HepG2 (cell line): Measurements from ENCODE around the gene C6orf132. TPM values are rescaled to one million over a fixed set of nuclear protein-coding genes. Genes with fewer than 3 reads are reported as not detected.

ENCODE experiments used
- ATAC-seq: fragments of 200-7000 bp; cut with Tn5 transposase; 3 replicates; pipeline ENCODE4 v1.9.1; 2020; ENCODE audit warnings: mild to moderate bottlenecking, moderate library complexity
- BruUV-seq: library from RNA; stranded (reverse); fragments of 400-500 nt; replicated peaks from 2 replicates; lab custom pipeline; 2021; lab: Mats Ljungman, UMichigan
- CTCF ChIA-PET: fragments of 300-600 bp; formaldehyde crosslinking; extraction: SDS; loops from one replicate; lab custom pipeline; 2021; ENCODE audit warnings: low total read pairs, inconsistent platforms, low intra/inter-chr PET ratio; lab: Yijun Ruan, JAX
- POLR2A ChIA-PET: fragments of 350-600 bp; sonication (Branson Sonifier 250); formaldehyde crosslinking; loops from one replicate; lab custom pipeline; 2020; ENCODE audit warnings: antibody characterized with exemption, inconsistent platforms; lab: Yijun Ruan, JAX
- DNase-seq: peaks from one replicate; pipeline ENCODE4 v3.0.0-alpha.2; 2015; ENCODE audit warnings: low spot score
- FAIRE-seq: peaks from 3 replicates; lab custom pipeline; 2011; peaks lifted over from hg19 to GRCh38; lab: Jason Lieb, UNC
- H2AFZ ChIP-seq: one replicate; pipeline ENCODE4 v1.6.1; 2011; ENCODE audit warnings: low read length, inconsistent platforms
- H3K27ac ChIP-seq: fragments of 300-600 bp; 3 replicates; pipeline ENCODE4 v1.8.0; 2011; ENCODE audit warnings: mixed run types, mild to moderate bottlenecking, mixed read lengths, low read length, inconsistent platforms; ENCODE audit not compliant: insufficient read depth; ENCODE audit errors: extremely low read length
- H3K27me3 ChIP-seq, 2 experiments: fragments of 200-600 bp in 1 of 2; 2 replicates in 1 of 2; 3 replicates in 1 of 2; pipeline versions ENCODE4 v1.6.0 to v1.8.0; 2011; ENCODE audit warnings: low read length in 2 of 2, mild to moderate bottlenecking in 2 of 2, moderate library complexity in 2 of 2, inconsistent platforms in 1 of 2; ENCODE audit not compliant: insufficient read depth in 2 of 2, control insufficient read depth in 1 of 2
- H3K36me3 ChIP-seq, 2 experiments: fragments of 200-600 bp in 1 of 2; replicated peaks in 1 of 2; 2 replicates in 1 of 2; 3 replicates in 1 of 2; pipeline versions ENCODE4 v1.5.1 to v1.8.0; 2011; ENCODE audit warnings: low read length in 2 of 2, inconsistent platforms in 1 of 2; ENCODE audit not compliant: insufficient read depth in 2 of 2, control insufficient read depth in 1 of 2
- H3K4me1 ChIP-seq: 2 replicates; pipeline ENCODE4 v1.5.1; 2012; ENCODE audit warnings: low read length, inconsistent platforms; ENCODE audit not compliant: insufficient read depth
- H3K4me2 ChIP-seq: 2 replicates; pipeline ENCODE4 v1.6.0; 2011; ENCODE audit warnings: low read depth, low read length, inconsistent platforms
- H3K4me3 ChIP-seq, 3 experiments: fragments of 200-600 bp in 1 of 3; sonication (generic), shearing (Covaris generic) in 1 of 3; replicated peaks in 1 of 3; 2 replicates each; pipeline ENCODE4 v1.5.1; 2011 to 2016; ENCODE audit warnings: low read length in 3 of 3, inconsistent platforms in 2 of 3, low read depth in 2 of 3, mild to moderate bottlenecking in 2 of 3, control low read depth in 1 of 3, mixed read lengths in 1 of 3; ENCODE audit not compliant: insufficient read depth in 1 of 3
- H3K79me2 ChIP-seq: one replicate; pipeline ENCODE4 v1.6.1; 2011; ENCODE audit warnings: low read length, inconsistent platforms; ENCODE audit not compliant: insufficient read depth
- H3K9ac ChIP-seq: 2 replicates; pipeline ENCODE4 v1.6.0; 2011; ENCODE audit warnings: mild to moderate bottlenecking, low read depth, low read length, inconsistent platforms; ENCODE audit not compliant: insufficient read depth
- H3K9me3 ChIP-seq: 2 replicates; pipeline ENCODE4 v1.5.1; 2012; ENCODE audit warnings: mild to moderate bottlenecking, low read length
- H4K20me1 ChIP-seq: 2 replicates; pipeline ENCODE4 v1.6.0; 2011; ENCODE audit warnings: inconsistent platforms, mild to moderate bottlenecking, low read length, moderate library complexity; ENCODE audit not compliant: insufficient read depth
- ATAD3A ChIP-seq: sonication (generic); formaldehyde crosslinking; IDR thresholded peaks from 2 replicates; pipeline ENCODE4 v1.4.0; 2020; ENCODE audit warnings: missing genetic modification reagents
- ELF1 ChIP-seq: sonication (generic); formaldehyde crosslinking; IDR thresholded peaks from 2 replicates; pipeline ENCODE4 v1.4.0; 2020; ENCODE audit warnings: missing genetic modification reagents
- ETV5 ChIP-seq: IDR thresholded peaks from 2 replicates; pipeline ENCODE4 v1.6.1; 2018; ENCODE audit warnings: missing biosample characterization, missing genetic modification reagents, inconsistent platforms, borderline replicate concordance
- GATAD2A ChIP-seq: IDR thresholded peaks from 2 replicates; pipeline ENCODE4 v1.6.1; 2016
- IRF2 ChIP-seq: IDR thresholded peaks from 2 replicates; pipeline ENCODE4 v1.6.1; 2018; ENCODE audit warnings: missing genetic modification reagents, missing compliant biosample characterization
- MAF1 ChIP-seq: sonication (generic); formaldehyde crosslinking; IDR thresholded peaks from 2 replicates; pipeline ENCODE4 v1.5.0; 2020; ENCODE audit warnings: missing genetic modification reagents, borderline replicate concordance
- PITX1 ChIP-seq: sonication (generic); formaldehyde crosslinking; IDR thresholded peaks from 2 replicates; pipeline ENCODE4 v1.5.1; 2020; ENCODE audit warnings: mild to moderate bottlenecking, missing genetic modification reagents
- SMAD3 ChIP-seq: sonication (generic); formaldehyde crosslinking; IDR thresholded peaks from 2 replicates; pipeline ENCODE4 v1.4.0; 2020; ENCODE audit warnings: missing genetic modification reagents
- SMC3 ChIP-seq: IDR thresholded peaks from 2 replicates; pipeline ENCODE4 v1.6.1; 2011; ENCODE audit warnings: low read length, improper control_type of control experiment
- SNRNP70 ChIP-seq: fragments of 200-400 bp; formaldehyde crosslinking; IDR thresholded peaks from 2 replicates; pipeline ENCODE4 v1.6.1; 2017; ENCODE audit warnings: mild to moderate bottlenecking, low read depth, low read length, moderate library complexity
- TMF1 ChIP-seq: sonication (generic); formaldehyde crosslinking; IDR thresholded peaks from 2 replicates; pipeline ENCODE4 v1.8.1; 2022; ENCODE audit warnings: low read depth, missing genetic modification reagents
- ZC3H4 ChIP-seq: sonication (generic); formaldehyde crosslinking; IDR thresholded peaks from 2 replicates; pipeline ENCODE4 v1.4.0; 2020; ENCODE audit warnings: missing genetic modification reagents, borderline replicate concordance
- ZNF33A ChIP-seq: sonication (generic); formaldehyde crosslinking; IDR thresholded peaks from 2 replicates; pipeline ENCODE4 v1.5.1; 2020; ENCODE audit warnings: missing genetic modification reagents, mild to moderate bottlenecking, moderate library complexity, borderline replicate concordance
- ZNF33B ChIP-seq: sonication (generic); formaldehyde crosslinking; IDR thresholded peaks from 2 replicates; pipeline ENCODE4 v1.5.1; 2020; ENCODE audit warnings: mild to moderate bottlenecking, missing genetic modification reagents
- WGBS: methylation state at CpG from one replicate; pipeline ENCODE4 v1.1.6; 2017; ENCODE audit warnings: low lambda C conversion rate; 5-methylcytosine and 5-hydroxymethylcytosine counted together
- in situ Hi-C: cut with HindIII; loops from 2 replicates; pipeline ENCODE4 v1.10.0; 2017; ENCODE audit warnings: low pct_unique_long_range_greater_than_20kb; ENCODE audit not compliant: extremely low pct_ligation_motif_present
- intact Hi-C: fragments of 100-400 bp; cut with micrococcal nuclease; formaldehyde crosslinking; loops from one replicate; pipeline ENCODE4 v1.10.0; 2022; ENCODE audit not compliant: unreplicated experiment
- polyA plus RNA-seq, 8 experiments: library from polyadenylated mRNA; depleted of rRNA in 3 of 8; stranded (reverse) in 7 of 8; unstranded in 1 of 8; fragments of >200 nt; fragmentation: Illumina TruSeq in 4 of 8; extraction: Trizol in 4 of 8; gene quantifications; 2 replicates each; pipeline versions ENCODE4 v1.2.1 to v1.2.3, GENCODE V29; 2011 to 2016; ENCODE audit warnings: low read depth in 4 of 8, missing spikeins in 1 of 8, mixed read lengths in 1 of 8; ENCODE audit not compliant: insufficient read depth in 1 of 8
- total RNA-seq, 5 experiments: library from RNA; depleted of rRNA; stranded (reverse); fragments of >200 nt; fragmentation: Illumina TruSeq; extraction: Trizol; gene quantifications; 2 replicates each; pipeline ENCODE4 v1.2.3, GENCODE V29; 2016; ENCODE audit warnings: low read depth in 1 of 5
- TF ChIP-seq, protein P1 (sequence below): IDR thresholded peaks from 2 replicates; pipeline ENCODE4 v1.6.1; 2016; ENCODE audit warnings: missing biosample characterization, missing genetic modification reagents, low read depth
- TF ChIP-seq, protein P2 (sequence below): sonication (generic); formaldehyde crosslinking; IDR thresholded peaks from 2 replicates; pipeline ENCODE4 v1.5.0; 2020; ENCODE audit warnings: mild to moderate bottlenecking, missing genetic modification reagents, moderate library complexity
- TF ChIP-seq, protein P3 (sequence below): IDR thresholded peaks from 2 replicates; pipeline ENCODE4 v1.6.1; 2012; ENCODE audit warnings: low read length, improper control_type of control experiment

Gene C6orf132
- total and polyA plus RNA-seq, 2 of the 13 experiments (the other 11 are each of a cell fraction or from before 2014, with no cell fraction given), result 0.78 to 3.0 TPM

DNA sequence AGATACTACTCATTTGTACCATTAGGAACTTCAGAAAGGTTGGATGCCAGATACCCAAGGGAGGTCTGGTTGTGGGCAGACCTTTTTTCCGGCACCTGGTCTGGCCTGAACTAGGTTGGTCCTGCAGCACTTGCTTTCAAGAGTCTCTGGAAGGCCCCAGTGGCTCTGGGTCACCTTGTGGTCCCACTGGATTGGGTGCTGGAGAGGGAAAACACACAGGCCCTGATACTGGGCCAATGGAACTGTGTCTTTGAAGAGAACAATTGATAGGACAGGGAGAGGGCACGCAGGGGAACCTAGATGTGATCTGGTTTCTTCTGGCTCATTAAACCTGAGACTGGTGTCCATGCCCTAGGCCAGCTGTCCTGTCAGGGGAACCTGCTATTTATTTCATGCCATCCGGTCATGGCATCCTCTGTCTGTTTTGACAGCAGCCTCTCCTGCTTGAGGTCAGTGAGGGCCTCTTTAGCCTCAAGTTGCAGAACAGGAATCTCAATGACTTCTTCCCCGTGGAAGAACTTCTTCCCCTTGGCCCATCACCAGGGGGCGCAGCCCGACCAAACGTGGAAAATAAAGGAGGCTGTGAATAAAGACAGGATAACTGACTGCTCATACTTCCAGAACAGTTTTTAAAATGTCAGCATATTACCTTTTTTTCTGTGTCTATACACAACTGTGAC is 67.1 kb downstream of the C6orf132 start:
- peak; percentile 99 for FAIRE-seq
- H2AFZ ChIP-seq, result no peak overlapping the region
- H3K79me2 ChIP-seq, result no peaks in the 10 kb centered on the region
- H3K9me3 ChIP-seq, result no peaks in the 10 kb centered on the region
- in situ Hi-C loops, result loop anchor here (5.0 kb wide), 1 partner anchor 92 kb away; no protein-coding TSS in a partner anchor
- H3K27me3 ChIP-seq, result no peaks in the 10 kb centered on the region
- no peaks in the 10 kb centered on the region for H3K4me1 ChIP-seq
- H3K9ac ChIP-seq, result no peak overlapping the region
- peaks cover 11 to 57% of the 10 kb centered on the region in 2 experiments; a peak in 4 of 5 replicates for H3K36me3 ChIP-seq
- WGBS, result 32% methylated on average over 7 of the region's 7 CpGs
- BruUV-seq, result no TSS peak
- ATAC-seq, result peak; percentile 74
- CTCF ChIA-PET, result interaction anchor here (0.7 to 3.9 kb wide), 9 partner anchors 11 to 155 kb away, joined by 3 to 107 read pairs (median 4); no protein-coding TSS in a partner anchor
- no peak overlapping the region for H3K27ac ChIP-seq
- H3K4me3 ChIP-seq, result no peak overlapping the region
- intact Hi-C loops, result loop anchor here (1.0 kb wide), 2 partner anchors 91 to 139 kb away; no protein-coding TSS in a partner anchor
- DNase-seq, result peak; percentile 69
- POLR2A ChIA-PET, result no interaction called here
- H3K4me2 ChIP-seq, result no peak overlapping the region
- no peaks in the 10 kb centered on the region for H4K20me1 ChIP-seq
- peak; percentile 25; the same call in 1 of the 2 replicates for TF ChIP-seq ETV5 (CRISPR knock-in tag)
- no peak for TF ChIP-seq ELF1 (CRISPR knock-in tag)
- no peak for TF ChIP-seq ZNF33B (CRISPR knock-in tag)
- peak; percentile 39; the same call in 1 of the 2 replicates for TF ChIP-seq PITX1 (CRISPR knock-in tag)
- TF ChIP-seq ZNF33A, result no peak
- TF ChIP-seq, protein P1, sequence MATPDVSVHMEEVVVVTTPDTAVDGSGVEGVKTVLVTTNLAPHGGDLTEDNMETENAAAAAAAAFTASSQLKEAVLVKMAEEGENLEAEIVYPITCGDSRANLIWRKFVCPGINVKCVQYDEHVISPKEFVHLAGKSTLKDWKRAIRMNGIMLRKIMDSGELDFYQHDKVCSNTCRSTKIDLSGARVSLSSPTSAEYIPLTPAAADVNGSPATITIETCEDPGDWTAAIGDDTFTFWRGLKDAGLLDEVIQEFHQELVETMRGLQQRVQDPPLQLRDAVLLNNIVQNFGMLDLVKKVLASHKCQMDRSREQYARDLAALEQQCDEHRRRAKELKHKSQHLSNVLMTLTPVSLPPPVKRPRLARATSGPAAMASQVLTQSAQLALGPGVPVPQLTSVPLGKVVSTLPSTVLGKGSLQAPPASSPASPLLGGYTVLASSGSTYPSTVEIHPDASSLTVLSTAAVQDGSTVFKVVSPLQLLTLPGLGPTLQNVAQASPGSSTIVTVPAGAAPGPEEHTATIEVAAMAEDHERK (CRISPR knock-in tag), result no peak
- TF ChIP-seq GATAD2A (CRISPR knock-in tag), result peak; percentile 61; the same call in 1 of the 2 replicates
- 0 out of 2 replicates have a peak, but pooled peaks have one; percentile 27 for TF ChIP-seq IRF2 (CRISPR knock-in tag)
- TF ChIP-seq, protein P2, sequence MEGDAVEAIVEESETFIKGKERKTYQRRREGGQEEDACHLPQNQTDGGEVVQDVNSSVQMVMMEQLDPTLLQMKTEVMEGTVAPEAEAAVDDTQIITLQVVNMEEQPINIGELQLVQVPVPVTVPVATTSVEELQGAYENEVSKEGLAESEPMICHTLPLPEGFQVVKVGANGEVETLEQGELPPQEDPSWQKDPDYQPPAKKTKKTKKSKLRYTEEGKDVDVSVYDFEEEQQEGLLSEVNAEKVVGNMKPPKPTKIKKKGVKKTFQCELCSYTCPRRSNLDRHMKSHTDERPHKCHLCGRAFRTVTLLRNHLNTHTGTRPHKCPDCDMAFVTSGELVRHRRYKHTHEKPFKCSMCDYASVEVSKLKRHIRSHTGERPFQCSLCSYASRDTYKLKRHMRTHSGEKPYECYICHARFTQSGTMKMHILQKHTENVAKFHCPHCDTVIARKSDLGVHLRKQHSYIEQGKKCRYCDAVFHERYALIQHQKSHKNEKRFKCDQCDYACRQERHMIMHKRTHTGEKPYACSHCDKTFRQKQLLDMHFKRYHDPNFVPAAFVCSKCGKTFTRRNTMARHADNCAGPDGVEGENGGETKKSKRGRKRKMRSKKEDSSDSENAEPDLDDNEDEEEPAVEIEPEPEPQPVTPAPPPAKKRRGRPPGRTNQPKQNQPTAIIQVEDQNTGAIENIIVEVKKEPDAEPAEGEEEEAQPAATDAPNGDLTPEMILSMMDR (CRISPR knock-in tag), result peak; percentile 93
- TF ChIP-seq TMF1, result no peak
- no peak for TF ChIP-seq SNRNP70
- no peak for TF ChIP-seq ZC3H4 (CRISPR knock-in tag)
- no peak; the same call in 1 of the 2 replicates for TF ChIP-seq SMAD3 (CRISPR knock-in tag)
- TF ChIP-seq SMC3, result peak; percentile 100
- TF ChIP-seq ATAD3A (CRISPR knock-in tag), result no peak
- TF ChIP-seq MAF1 (CRISPR knock-in tag), result no peak
- TF ChIP-seq, protein P3, sequence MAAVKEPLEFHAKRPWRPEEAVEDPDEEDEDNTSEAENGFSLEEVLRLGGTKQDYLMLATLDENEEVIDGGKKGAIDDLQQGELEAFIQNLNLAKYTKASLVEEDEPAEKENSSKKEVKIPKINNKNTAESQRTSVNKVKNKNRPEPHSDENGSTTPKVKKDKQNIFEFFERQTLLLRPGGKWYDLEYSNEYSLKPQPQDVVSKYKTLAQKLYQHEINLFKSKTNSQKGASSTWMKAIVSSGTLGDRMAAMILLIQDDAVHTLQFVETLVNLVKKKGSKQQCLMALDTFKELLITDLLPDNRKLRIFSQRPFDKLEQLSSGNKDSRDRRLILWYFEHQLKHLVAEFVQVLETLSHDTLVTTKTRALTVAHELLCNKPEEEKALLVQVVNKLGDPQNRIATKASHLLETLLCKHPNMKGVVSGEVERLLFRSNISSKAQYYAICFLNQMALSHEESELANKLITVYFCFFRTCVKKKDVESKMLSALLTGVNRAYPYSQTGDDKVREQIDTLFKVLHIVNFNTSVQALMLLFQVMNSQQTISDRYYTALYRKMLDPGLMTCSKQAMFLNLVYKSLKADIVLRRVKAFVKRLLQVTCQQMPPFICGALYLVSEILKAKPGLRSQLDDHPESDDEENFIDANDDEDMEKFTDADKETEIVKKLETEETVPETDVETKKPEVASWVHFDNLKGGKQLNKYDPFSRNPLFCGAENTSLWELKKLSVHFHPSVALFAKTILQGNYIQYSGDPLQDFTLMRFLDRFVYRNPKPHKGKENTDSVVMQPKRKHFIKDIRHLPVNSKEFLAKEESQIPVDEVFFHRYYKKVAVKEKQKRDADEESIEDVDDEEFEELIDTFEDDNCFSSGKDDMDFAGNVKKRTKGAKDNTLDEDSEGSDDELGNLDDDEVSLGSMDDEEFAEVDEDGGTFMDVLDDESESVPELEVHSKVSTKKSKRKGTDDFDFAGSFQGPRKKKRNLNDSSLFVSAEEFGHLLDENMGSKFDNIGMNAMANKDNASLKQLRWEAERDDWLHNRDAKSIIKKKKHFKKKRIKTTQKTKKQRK, result no peak
